ENCODE results near the gene LRRC4.

The LRRC4 gene

DNA sequence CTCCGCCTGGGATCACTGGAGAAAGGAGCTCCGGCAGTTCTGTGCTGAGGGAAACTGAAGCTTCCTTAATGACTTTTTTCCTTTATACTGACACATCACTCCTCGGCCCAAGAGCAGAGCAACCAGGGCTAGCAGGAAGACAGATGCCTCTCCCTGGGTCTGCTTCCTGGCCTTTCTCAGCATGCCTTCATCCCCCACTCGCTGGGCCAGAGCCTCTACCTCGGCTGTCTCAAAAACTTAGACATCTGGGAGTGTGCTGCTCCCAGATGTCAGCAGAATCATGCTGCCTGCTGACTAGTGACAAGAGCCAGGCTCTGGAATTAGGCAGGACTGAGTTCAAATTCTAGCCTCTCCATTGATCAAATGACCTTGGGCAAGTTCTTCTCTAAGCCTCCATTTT, 24.4 kb upstream of the LRRC4 start:
- H3K27me3 ChIP-seq (ENCODE audit: insufficient read depth, poor library complexity, severe bottlenecking), result no peaks in the 10 kb centered on the region
- H3K27ac ChIP-seq (ENCODE audit: poor library complexity, severe bottlenecking), result no peak overlapping the region
- H3K9me3 ChIP-seq (ENCODE audit: severe bottlenecking), result no peaks in the 10 kb centered on the region
- peaks cover 3% of the 10 kb centered on the region; the same call in 1 of the 2 replicates for H3K36me3 ChIP-seq (ENCODE audit: low read depth)
- no peak for DNase-seq (ENCODE audit: low spot score)
- TF ChIP-seq, protein P1, sequence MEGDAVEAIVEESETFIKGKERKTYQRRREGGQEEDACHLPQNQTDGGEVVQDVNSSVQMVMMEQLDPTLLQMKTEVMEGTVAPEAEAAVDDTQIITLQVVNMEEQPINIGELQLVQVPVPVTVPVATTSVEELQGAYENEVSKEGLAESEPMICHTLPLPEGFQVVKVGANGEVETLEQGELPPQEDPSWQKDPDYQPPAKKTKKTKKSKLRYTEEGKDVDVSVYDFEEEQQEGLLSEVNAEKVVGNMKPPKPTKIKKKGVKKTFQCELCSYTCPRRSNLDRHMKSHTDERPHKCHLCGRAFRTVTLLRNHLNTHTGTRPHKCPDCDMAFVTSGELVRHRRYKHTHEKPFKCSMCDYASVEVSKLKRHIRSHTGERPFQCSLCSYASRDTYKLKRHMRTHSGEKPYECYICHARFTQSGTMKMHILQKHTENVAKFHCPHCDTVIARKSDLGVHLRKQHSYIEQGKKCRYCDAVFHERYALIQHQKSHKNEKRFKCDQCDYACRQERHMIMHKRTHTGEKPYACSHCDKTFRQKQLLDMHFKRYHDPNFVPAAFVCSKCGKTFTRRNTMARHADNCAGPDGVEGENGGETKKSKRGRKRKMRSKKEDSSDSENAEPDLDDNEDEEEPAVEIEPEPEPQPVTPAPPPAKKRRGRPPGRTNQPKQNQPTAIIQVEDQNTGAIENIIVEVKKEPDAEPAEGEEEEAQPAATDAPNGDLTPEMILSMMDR (IDR thresholded peaks at IDR 0.05; ENCODE audit: poor library complexity, severe bottlenecking), result no peak
- no peak overlapping the region for H3K4me3 ChIP-seq (ENCODE audit: severe bottlenecking)
- no peak for ATAC-seq (ENCODE audit: low read depth)
- H3K4me1 ChIP-seq (ENCODE audit: insufficient read depth, poor library complexity, severe bottlenecking), result peaks cover 4% of the 10 kb centered on the region

DNA sequence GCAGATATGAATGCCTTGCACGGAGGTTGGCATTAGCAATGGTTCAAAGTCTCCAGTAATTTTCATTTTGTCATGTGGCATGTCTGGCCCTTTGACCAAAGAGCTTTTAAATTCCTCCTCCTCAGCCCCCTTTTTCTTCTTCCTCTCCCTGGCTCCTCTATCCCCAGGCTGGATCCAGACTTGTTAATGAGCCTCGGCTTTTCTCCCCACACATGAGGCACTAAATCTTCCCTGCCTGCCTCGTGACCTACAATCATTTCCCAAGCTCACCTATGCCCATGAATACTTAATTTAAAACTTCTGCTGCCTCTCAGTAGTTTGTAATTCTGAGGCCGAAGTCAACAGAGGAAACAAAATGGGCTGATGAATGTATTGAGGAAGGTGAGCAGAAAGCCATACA, 23.3 kb upstream of the LRRC4 start:
- H3K27ac ChIP-seq (ENCODE audit: poor library complexity, severe bottlenecking), result no peak overlapping the region
- H3K4me1 ChIP-seq (ENCODE audit: insufficient read depth, poor library complexity, severe bottlenecking), result peaks cover 4% of the 10 kb centered on the region
- H3K4me3 ChIP-seq (ENCODE audit: severe bottlenecking), result no peak overlapping the region
- H3K36me3 ChIP-seq (ENCODE audit: low read depth), result peaks cover under 1% of the 10 kb centered on the region; the same call in 1 of the 2 replicates
- DNase-seq (ENCODE audit: low spot score), result no peak
- no peak for ATAC-seq (ENCODE audit: low read depth)
- TF ChIP-seq, protein P1 (IDR thresholded peaks at IDR 0.05; ENCODE audit: poor library complexity, severe bottlenecking), result no peak
- H3K9me3 ChIP-seq (ENCODE audit: severe bottlenecking), result no peaks in the 10 kb centered on the region
- H3K27me3 ChIP-seq (ENCODE audit: insufficient read depth, poor library complexity, severe bottlenecking), result no peaks in the 10 kb centered on the region

DNA sequence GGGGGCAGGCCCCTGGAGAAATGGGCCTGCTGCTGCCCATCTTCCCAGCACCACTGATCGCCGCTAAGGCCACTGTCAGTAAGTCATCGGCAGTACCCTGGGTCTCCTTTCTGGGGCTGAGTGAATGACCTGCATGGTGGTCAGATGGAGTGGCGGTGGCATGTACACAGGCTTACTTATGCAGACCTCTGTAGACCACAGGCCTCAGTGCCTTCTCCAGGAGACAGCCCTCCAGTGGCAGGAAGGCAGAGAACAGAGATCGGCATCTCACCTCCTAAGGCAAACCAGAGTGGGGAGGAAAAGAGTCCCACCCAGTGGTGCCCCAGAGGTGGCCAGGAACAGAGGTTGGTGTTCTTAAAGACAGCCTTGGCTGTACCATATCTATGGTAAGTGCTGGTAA, 22.8 kb upstream of the LRRC4 start:
- DNase-seq (ENCODE audit: low spot score) (no peak), ATAC-seq (ENCODE audit: low read depth) (no peak)
- Histone ChIP-seq H3K27me3 (ENCODE audit: insufficient read depth, poor library complexity, severe bottlenecking) (no peaks in the 10 kb centered on the region), H3K9me3 (ENCODE audit: severe bottlenecking) (no peaks in the 10 kb centered on the region), H3K27ac (ENCODE audit: poor library complexity, severe bottlenecking) (no peak overlapping the region), H3K36me3 (ENCODE audit: low read depth) (no peaks in the 10 kb centered on the region), H3K4me3 (ENCODE audit: severe bottlenecking) (no peak overlapping the region), H3K4me1 (ENCODE audit: insufficient read depth, poor library complexity, severe bottlenecking) (peaks cover 4% of the 10 kb centered on the region)
- TF ChIP-seq, protein P1 (IDR thresholded peaks at IDR 0.05; ENCODE audit: poor library complexity, severe bottlenecking), result no peak

DNA sequence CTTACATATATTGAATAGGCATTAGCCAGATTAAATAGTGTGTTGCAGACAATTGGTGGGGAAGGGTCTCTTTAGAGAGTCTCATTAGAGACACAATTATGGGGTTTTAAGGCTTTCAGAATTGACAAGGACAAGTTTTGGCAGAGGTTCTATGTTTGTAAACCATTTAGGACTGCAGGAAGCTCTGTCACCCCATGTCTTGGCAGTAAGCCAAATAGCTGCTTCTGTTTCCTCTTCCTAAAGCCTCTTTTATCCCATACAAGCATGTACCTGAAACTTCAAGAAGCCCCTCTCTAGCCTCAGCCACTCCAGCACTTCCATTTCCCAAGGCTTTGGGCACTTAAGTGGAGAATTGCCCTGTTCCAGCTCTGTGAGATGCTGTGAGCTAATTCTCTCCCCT, 21.8 kb upstream of the LRRC4 start:
- TF ChIP-seq, protein P1 (IDR thresholded peaks at IDR 0.05; ENCODE audit: poor library complexity, severe bottlenecking), result no peak
- H3K4me3 ChIP-seq (ENCODE audit: severe bottlenecking), result no peak overlapping the region

DNA sequence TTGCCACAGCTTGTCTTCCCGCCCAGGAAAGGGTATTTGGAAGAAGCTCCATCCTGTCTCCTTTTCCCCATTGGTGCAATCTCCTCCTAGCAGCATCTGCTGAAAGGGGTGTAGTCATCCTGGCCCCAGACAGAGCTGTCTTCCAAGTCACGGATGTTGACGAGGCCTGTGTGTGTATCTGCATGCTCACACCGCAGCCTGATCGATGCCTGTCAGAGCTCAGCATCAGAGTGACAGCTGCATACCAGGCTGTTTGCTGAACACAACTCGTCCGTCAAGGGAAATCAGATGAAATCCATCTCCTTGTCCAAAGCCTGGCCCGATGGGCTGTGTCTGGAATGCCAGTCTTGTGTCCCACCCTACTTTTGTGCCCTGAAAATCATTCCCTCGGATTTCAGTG, 21.2 kb upstream of the LRRC4 start:
- peaks cover 4% of the 10 kb centered on the region for H3K4me1 ChIP-seq (ENCODE audit: insufficient read depth, poor library complexity, severe bottlenecking)
- DNase-seq (ENCODE audit: low spot score) (no peak), ATAC-seq (ENCODE audit: low read depth) (no peak)
- TF ChIP-seq, protein P1 (IDR thresholded peaks at IDR 0.05; ENCODE audit: poor library complexity, severe bottlenecking), result no peak
- no peaks in the 10 kb centered on the region for H3K9me3 ChIP-seq (ENCODE audit: severe bottlenecking)
- H3K27me3 ChIP-seq (ENCODE audit: insufficient read depth, poor library complexity, severe bottlenecking), result no peaks in the 10 kb centered on the region
- H3K36me3 ChIP-seq (ENCODE audit: low read depth), result no peaks in the 10 kb centered on the region
- H3K4me3 ChIP-seq (ENCODE audit: severe bottlenecking), result no peak overlapping the region
- H3K27ac ChIP-seq (ENCODE audit: poor library complexity, severe bottlenecking), result no peak overlapping the region

More for the DNA sequence above, 21.8 kb upstream of the LRRC4 start:
- peaks cover 4% of the 10 kb centered on the region for H3K4me1 ChIP-seq (ENCODE audit: insufficient read depth, poor library complexity, severe bottlenecking)
- H3K27me3 ChIP-seq (ENCODE audit: insufficient read depth, poor library complexity, severe bottlenecking), result no peaks in the 10 kb centered on the region
- ATAC-seq (ENCODE audit: low read depth), result no peak
- H3K27ac ChIP-seq (ENCODE audit: poor library complexity, severe bottlenecking), result no peak overlapping the region
- no peaks in the 10 kb centered on the region for H3K36me3 ChIP-seq (ENCODE audit: low read depth)
- DNase-seq (ENCODE audit: low spot score), result no peak
- H3K9me3 ChIP-seq (ENCODE audit: severe bottlenecking), result no peaks in the 10 kb centered on the region

Data from RWPE2 (cell line).